HCT116 (cell line): ENCODE data around the gene TDRD7. TPM values are rescaled to one million over a fixed set of nuclear protein-coding genes. Genes with fewer than 3 reads are reported as not detected.

ENCODE experiments used
- ATAC-seq: fragments of 200-7000 bp; cut with Tn5 transposase; 2 replicates; pipeline ENCODE4 v1.9.1; 2020; ENCODE audit warnings: mild to moderate bottlenecking, moderate library complexity
- BruUV-seq: library from RNA; stranded (reverse); fragments of 400-500 nt; replicated peaks from 2 replicates; lab custom pipeline; 2021; lab: Mats Ljungman, UMichigan
- CTCF ChIA-PET: fragments of 300-600 bp; sonication (Branson Sonifier 250); formaldehyde crosslinking; loops from one replicate; lab custom pipeline; 2021; ENCODE audit warnings: antibody characterized with exemption; lab: Charles Lee
- POLR2A ChIA-PET: fragments of 300-600, 350-600 bp; sonication (Branson Sonifier 250); formaldehyde crosslinking; loops from one replicate; lab custom pipeline; 2021; ENCODE audit warnings: antibody characterized with exemption; lab: Charles Lee
- RAD21 ChIA-PET, 2 experiments: fragments of 300-600 bp; sonication (Branson Sonifier 250); formaldehyde crosslinking; loops; one replicate each; lab custom pipeline; 2023; ENCODE audit warnings: low total read pairs in 2 of 2; ENCODE audit not compliant: uncharacterized antibody in 2 of 2, unreplicated experiment in 2 of 2, low non-redundant PET in 1 of 2; lab: Charles Lee
- DNase-seq: peaks from one replicate; pipeline ENCODE4 v3.0.0-alpha.2; 2010; ENCODE audit warnings: low read depth, low spot score
- H2AFZ ChIP-seq: fragments of 200-600 bp; shearing (Covaris generic), sonication (generic); 2 replicates; pipeline ENCODE4 v1.6.1; 2017; ENCODE audit warnings: low read depth, mixed run types, mixed read lengths, antibody characterized with exemption, low read length; ENCODE audit not compliant: poor library complexity, severe bottlenecking
- H3K27ac ChIP-seq: 2 replicates; pipeline ENCODE4 v1.5.1; 2012; ENCODE audit warnings: low read depth, low read length
- H3K27me3 ChIP-seq: fragments of 200-600 bp; sonication (generic); 2 replicates; pipeline ENCODE4 v1.6.1; 2016; ENCODE audit warnings: mixed run types, low read length, mixed read lengths; ENCODE audit not compliant: insufficient read depth
- H3K36me3 ChIP-seq, 2 experiments: fragments of 200-500 bp in 1 of 2; fragments of 200-600 bp in 1 of 2; sonication (Bioruptor generic) in 1 of 2; sonication (generic) in 1 of 2; 2 replicates each; pipeline versions ENCODE4 v1.5.1 to v1.6.1; 2014 to 2016; ENCODE audit warnings: low read length in 2 of 2, inconsistent platforms in 1 of 2, mixed read lengths in 1 of 2, mixed run types in 1 of 2; ENCODE audit not compliant: insufficient read depth in 2 of 2, control insufficient read depth in 1 of 2
- H3K4me1 ChIP-seq, 2 experiments: fragments of 200-600 bp in 1 of 2; sonication (generic) in 1 of 2; 2 replicates each; pipeline versions ENCODE4 v1.5.1 to v1.6.1; 2012 to 2017; ENCODE audit warnings: low read length in 2 of 2, inconsistent platforms in 1 of 2, mild to moderate bottlenecking in 1 of 2, mixed read lengths in 1 of 2, mixed run types in 1 of 2, moderate library complexity in 1 of 2; ENCODE audit not compliant: insufficient read depth in 2 of 2, control insufficient read depth in 1 of 2
- H3K4me2 ChIP-seq: fragments of 200-600 bp; sonication (generic); 2 replicates; pipeline ENCODE4 v1.6.1; 2017; ENCODE audit warnings: mixed run types, low read length, mixed read lengths
- H3K4me3 ChIP-seq, 2 experiments: fragments of 200-600 bp in 1 of 2; sonication (generic) in 1 of 2; replicated peaks in 1 of 2; 2 replicates each; pipeline ENCODE4 v1.5.1; 2011 to 2016; ENCODE audit warnings: low read length in 2 of 2, control low read depth in 1 of 2, low read depth in 1 of 2, mild to moderate bottlenecking in 1 of 2, mixed read lengths in 1 of 2, mixed run types in 1 of 2
- H3K79me2 ChIP-seq: fragments of 200-600 bp; sonication (generic); 2 replicates; pipeline ENCODE4 v1.6.1; 2017; ENCODE audit warnings: mild to moderate bottlenecking, mixed run types, low read length, moderate library complexity, mixed read lengths; ENCODE audit not compliant: insufficient read depth
- H3K9ac ChIP-seq: fragments of 200-600 bp; sonication (generic); 2 replicates; pipeline ENCODE4 v1.6.1; 2016; ENCODE audit warnings: low read length, mixed read lengths
- H3K9me2 ChIP-seq: fragments of 200-600 bp; sonication (generic), shearing (Covaris generic); 2 replicates; pipeline ENCODE4 v1.6.1; 2017; ENCODE audit warnings: mixed run types, mild to moderate bottlenecking, moderate library complexity; ENCODE audit not compliant: insufficient read depth
- H3K9me3 ChIP-seq, 2 experiments: fragments of 200-500 bp in 1 of 2; fragments of 200-600 bp in 1 of 2; sonication (Bioruptor generic) in 1 of 2; sonication (generic) in 1 of 2; 2 replicates each; pipeline ENCODE4 v1.6.1; 2014 to 2017; ENCODE audit warnings: low read length in 2 of 2, mixed read lengths in 2 of 2, inconsistent platforms in 1 of 2, low read depth in 1 of 2, mild to moderate bottlenecking in 1 of 2, mixed run types in 1 of 2, moderate library complexity in 1 of 2; ENCODE audit not compliant: control insufficient read depth in 1 of 2, insufficient read depth in 1 of 2
- H4K20me1 ChIP-seq: fragments of 200-600 bp; sonication (generic), shearing (Covaris generic); 2 replicates; pipeline ENCODE4 v1.6.1; 2017; ENCODE audit warnings: mixed run types, mild to moderate bottlenecking, moderate library complexity; ENCODE audit not compliant: insufficient read depth
- CBX3 ChIP-seq: IDR thresholded peaks from 2 replicates; pipeline ENCODE4 v1.6.1; 2012; ENCODE audit warnings: low read depth
- CEBPB ChIP-seq: IDR thresholded peaks from 2 replicates; pipeline ENCODE4 v1.6.1; 2012; ENCODE audit warnings: low read depth
- EGR1 ChIP-seq: IDR thresholded peaks from 2 replicates; pipeline ENCODE4 v1.6.1; 2012; ENCODE audit warnings: low read depth
- ELF1 ChIP-seq: IDR thresholded peaks from 2 replicates; pipeline ENCODE4 v1.6.1; 2012; ENCODE audit warnings: low read depth, borderline replicate concordance
- EZH2 ChIP-seq: fragments of 200-600 bp; sonication (generic); IDR thresholded peaks from 2 replicates; pipeline ENCODE4 v1.6.1; 2017; ENCODE audit warnings: antibody characterized with exemption, mixed run types
- POLR2A ChIP-seq: IDR thresholded peaks from 2 replicates; pipeline ENCODE4 v1.7.0; 2011; ENCODE audit warnings: borderline replicate concordance; ENCODE audit not compliant: insufficient read depth, insufficient read length; ENCODE audit errors: extremely low read depth
- RAD21 ChIP-seq: IDR thresholded peaks from 2 replicates; pipeline ENCODE4 v1.6.1; 2012; ENCODE audit warnings: low read depth, mild to moderate bottlenecking
- SIN3A ChIP-seq: IDR thresholded peaks from 2 replicates; pipeline ENCODE4 v1.6.1; 2012; ENCODE audit warnings: low read depth
- TCF7L2 ChIP-seq: IDR thresholded peaks from 2 replicates; pipeline ENCODE4 v1.7.0; 2011; ENCODE audit warnings: borderline replicate concordance, inconsistent platforms; ENCODE audit not compliant: insufficient read depth, insufficient read length; ENCODE audit errors: extremely low read depth
- ZFX ChIP-seq: fragments of 450-650 bp; IDR thresholded peaks from 2 replicates; pipeline ENCODE4 v1.6.1; 2017
- ZNF274 ChIP-seq: fragments of 200-500 bp; sonication (Bioruptor generic); IDR thresholded peaks from 2 replicates; pipeline ENCODE4 v1.6.1; 2014; ENCODE audit warnings: mild to moderate bottlenecking, low read depth, low read length, inconsistent platforms
- intact Hi-C: fragments of 100-400 bp; cut with micrococcal nuclease; formaldehyde crosslinking; loops from 2 replicates; pipeline ENCODE4 v1.10.0; 2022
- total RNA-seq: library from RNA; stranded (reverse); gene quantifications from one replicate; pipeline ENCODE4 v1.2.1, GENCODE V29; 2021; ENCODE audit not compliant: unreplicated experiment
- TF ChIP-seq, protein P1 (sequence below): IDR thresholded peaks from 2 replicates; pipeline ENCODE4 v1.6.1; 2012; ENCODE audit warnings: low read depth
- TF ChIP-seq, protein P2 (sequence below): IDR thresholded peaks from 2 replicates; pipeline ENCODE4 v1.6.1; 2011; ENCODE audit warnings: mild to moderate bottlenecking, low read length, moderate library complexity; ENCODE audit not compliant: insufficient replicate concordance; ENCODE audit errors: extremely low read depth
- TF ChIP-seq, protein P3 (sequence below), 3 experiments: fragments of 200-600 bp in 1 of 3; sonication (generic) in 1 of 3; IDR thresholded peaks in 2 of 3; conservative IDR thresholded peaks in 1 of 3; 2 replicates each; pipeline ENCODE4 v1.5.1; 2012 to 2017; ENCODE audit warnings: low read depth in 2 of 3, low read length in 2 of 3, antibody characterized with exemption in 1 of 3, borderline replicate concordance in 1 of 3, control low read depth in 1 of 3, mild to moderate bottlenecking in 1 of 3, mixed read lengths in 1 of 3, mixed run types in 1 of 3, moderate library complexity in 1 of 3; ENCODE audit not compliant: insufficient read depth in 1 of 3

Gene TDRD7
- total RNA-seq, 1 experiment from 2014 or later: 8.0 TPM

DNA sequence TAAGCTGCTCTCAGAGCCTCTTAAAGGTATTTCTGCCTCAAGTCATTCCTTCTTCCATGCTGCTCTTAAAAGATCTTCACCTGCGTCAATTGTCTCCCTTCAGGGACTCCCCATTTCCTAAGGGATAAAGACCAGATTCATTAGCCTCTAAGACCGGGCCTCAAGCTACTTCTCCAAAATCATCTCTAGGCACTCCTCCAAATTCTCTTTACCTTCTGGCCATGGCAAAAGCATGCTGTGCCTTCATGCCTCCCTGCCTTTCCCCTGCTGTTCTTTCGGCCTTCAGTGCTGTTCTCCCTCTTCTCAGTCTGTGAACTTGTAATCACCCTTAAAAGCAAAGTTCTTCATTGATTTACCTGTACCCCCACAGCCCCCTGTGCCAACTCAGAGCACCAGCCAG, 93.9 kb downstream of the TDRD7 start:
- no peak overlapping the region for H3K4me3 ChIP-seq
- no peaks in the 10 kb centered on the region for H3K27me3 ChIP-seq
- no peaks in the 10 kb centered on the region for H3K36me3 ChIP-seq
- RAD21 ChIA-PET: no interaction called here
- CTCF ChIA-PET: no interaction called here
- no peaks in the 10 kb centered on the region for H3K9me3 ChIP-seq
- no peak for TF ChIP-seq SIN3A
- TF ChIP-seq, protein P1, sequence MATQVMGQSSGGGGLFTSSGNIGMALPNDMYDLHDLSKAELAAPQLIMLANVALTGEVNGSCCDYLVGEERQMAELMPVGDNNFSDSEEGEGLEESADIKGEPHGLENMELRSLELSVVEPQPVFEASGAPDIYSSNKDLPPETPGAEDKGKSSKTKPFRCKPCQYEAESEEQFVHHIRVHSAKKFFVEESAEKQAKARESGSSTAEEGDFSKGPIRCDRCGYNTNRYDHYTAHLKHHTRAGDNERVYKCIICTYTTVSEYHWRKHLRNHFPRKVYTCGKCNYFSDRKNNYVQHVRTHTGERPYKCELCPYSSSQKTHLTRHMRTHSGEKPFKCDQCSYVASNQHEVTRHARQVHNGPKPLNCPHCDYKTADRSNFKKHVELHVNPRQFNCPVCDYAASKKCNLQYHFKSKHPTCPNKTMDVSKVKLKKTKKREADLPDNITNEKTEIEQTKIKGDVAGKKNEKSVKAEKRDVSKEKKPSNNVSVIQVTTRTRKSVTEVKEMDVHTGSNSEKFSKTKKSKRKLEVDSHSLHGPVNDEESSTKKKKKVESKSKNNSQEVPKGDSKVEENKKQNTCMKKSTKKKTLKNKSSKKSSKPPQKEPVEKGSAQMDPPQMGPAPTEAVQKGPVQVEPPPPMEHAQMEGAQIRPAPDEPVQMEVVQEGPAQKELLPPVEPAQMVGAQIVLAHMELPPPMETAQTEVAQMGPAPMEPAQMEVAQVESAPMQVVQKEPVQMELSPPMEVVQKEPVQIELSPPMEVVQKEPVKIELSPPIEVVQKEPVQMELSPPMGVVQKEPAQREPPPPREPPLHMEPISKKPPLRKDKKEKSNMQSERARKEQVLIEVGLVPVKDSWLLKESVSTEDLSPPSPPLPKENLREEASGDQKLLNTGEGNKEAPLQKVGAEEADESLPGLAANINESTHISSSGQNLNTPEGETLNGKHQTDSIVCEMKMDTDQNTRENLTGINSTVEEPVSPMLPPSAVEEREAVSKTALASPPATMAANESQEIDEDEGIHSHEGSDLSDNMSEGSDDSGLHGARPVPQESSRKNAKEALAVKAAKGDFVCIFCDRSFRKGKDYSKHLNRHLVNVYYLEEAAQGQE: no peak
- no peak for TF ChIP-seq ZNF274
- TF ChIP-seq POLR2A: no peak
- TF ChIP-seq TCF7L2: no peak
- TF ChIP-seq RAD21: no peak
- no peak for TF ChIP-seq CEBPB
- no peak for TF ChIP-seq ELF1
- TF ChIP-seq CBX3: no peak
- no peak for TF ChIP-seq EZH2
- TF ChIP-seq, protein P2, sequence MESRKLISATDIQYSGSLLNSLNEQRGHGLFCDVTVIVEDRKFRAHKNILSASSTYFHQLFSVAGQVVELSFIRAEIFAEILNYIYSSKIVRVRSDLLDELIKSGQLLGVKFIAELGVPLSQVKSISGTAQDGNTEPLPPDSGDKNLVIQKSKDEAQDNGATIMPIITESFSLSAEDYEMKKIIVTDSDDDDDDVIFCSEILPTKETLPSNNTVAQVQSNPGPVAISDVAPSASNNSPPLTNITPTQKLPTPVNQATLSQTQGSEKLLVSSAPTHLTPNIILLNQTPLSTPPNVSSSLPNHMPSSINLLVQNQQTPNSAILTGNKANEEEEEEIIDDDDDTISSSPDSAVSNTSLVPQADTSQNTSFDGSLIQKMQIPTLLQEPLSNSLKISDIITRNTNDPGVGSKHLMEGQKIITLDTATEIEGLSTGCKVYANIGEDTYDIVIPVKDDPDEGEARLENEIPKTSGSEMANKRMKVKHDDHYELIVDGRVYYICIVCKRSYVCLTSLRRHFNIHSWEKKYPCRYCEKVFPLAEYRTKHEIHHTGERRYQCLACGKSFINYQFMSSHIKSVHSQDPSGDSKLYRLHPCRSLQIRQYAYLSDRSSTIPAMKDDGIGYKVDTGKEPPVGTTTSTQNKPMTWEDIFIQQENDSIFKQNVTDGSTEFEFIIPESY: no peak
- TF ChIP-seq ZFX: no peak
- TF ChIP-seq, protein P3, sequence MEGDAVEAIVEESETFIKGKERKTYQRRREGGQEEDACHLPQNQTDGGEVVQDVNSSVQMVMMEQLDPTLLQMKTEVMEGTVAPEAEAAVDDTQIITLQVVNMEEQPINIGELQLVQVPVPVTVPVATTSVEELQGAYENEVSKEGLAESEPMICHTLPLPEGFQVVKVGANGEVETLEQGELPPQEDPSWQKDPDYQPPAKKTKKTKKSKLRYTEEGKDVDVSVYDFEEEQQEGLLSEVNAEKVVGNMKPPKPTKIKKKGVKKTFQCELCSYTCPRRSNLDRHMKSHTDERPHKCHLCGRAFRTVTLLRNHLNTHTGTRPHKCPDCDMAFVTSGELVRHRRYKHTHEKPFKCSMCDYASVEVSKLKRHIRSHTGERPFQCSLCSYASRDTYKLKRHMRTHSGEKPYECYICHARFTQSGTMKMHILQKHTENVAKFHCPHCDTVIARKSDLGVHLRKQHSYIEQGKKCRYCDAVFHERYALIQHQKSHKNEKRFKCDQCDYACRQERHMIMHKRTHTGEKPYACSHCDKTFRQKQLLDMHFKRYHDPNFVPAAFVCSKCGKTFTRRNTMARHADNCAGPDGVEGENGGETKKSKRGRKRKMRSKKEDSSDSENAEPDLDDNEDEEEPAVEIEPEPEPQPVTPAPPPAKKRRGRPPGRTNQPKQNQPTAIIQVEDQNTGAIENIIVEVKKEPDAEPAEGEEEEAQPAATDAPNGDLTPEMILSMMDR (IDR thresholded peaks at IDR 0.05 in 2 of 3, conservative IDR thresholded peaks at IDR 0.05 in 1 of 3; ENCODE audit: borderline replicate concordance in 1 of 3, insufficient read depth in 1 of 3, low read depth in 2 of 3, low read length in 2 of 3): no peak
- no peak for TF ChIP-seq EGR1
- no peaks in the 10 kb centered on the region for H3K9me2 ChIP-seq
- H3K9ac ChIP-seq: no peak overlapping the region
- H3K4me2 ChIP-seq: no peak overlapping the region
- no peak overlapping the region for H3K27ac ChIP-seq
- peaks cover 0 to 18% of the 10 kb centered on the region in 2 experiments; a peak in 1 of 4 replicates for H3K4me1 ChIP-seq
- POLR2A ChIA-PET: no interaction called here
- ATAC-seq: no peak
- no peak overlapping the region for H2AFZ ChIP-seq
- no peaks in the 10 kb centered on the region for H3K79me2 ChIP-seq
- H4K20me1 ChIP-seq: no peaks in the 10 kb centered on the region
- intact Hi-C loops: no loop called here
- DNase-seq: no peak
- no TSS peak for BruUV-seq
